ENCODE measurements around the gene NUP210. TPM values are rescaled to one million over a fixed set of nuclear protein-coding genes. Genes with fewer than 3 reads are reported as not detected.

Gene NUP210
- total and polyA plus RNA-seq, 2 of the 13 experiments (the other 11 are each of a cell fraction or from before 2014, with no cell fraction given), result 31.6 to 35.2 TPM

GRCh38 chr3:13301286-13301987 lies 118.7 kb downstream of the NUP210 start:
- 27% methylated on average over 12 of the region's 14 CpGs for WGBS (ENCODE audit: low lambda C conversion rate)
- ATAC-seq (peak; percentile 6; the same call in 1 of the 3 replicates), DNase-seq (ENCODE audit: low spot score) (peak; percentile 65), FAIRE-seq (no peak)
- Histone ChIP-seq H3K27me3 (ENCODE audit: control insufficient read depth in 1 of 2, insufficient read depth in 2 of 2, low read length in 2 of 2) (peaks cover 2 to 23% of the 10 kb centered on the region in 2 experiments; a peak in 4 of 5 replicates), H3K4me1 (ENCODE audit: insufficient read depth, low read length) (peaks cover 54% of the 10 kb centered on the region), H2AFZ (ENCODE audit: low read length) (no peak overlapping the region), H3K27ac (ENCODE audit: extremely low read length, insufficient read depth, low read length) (no peak overlapping the region), H3K4me2 (ENCODE audit: low read depth, low read length) (peak overlapping the region; percentile 5; the same call in 1 of the 2 replicates), H3K9me3 (ENCODE audit: low read length) (no peaks in the 10 kb centered on the region), H3K4me3 (replicated peaks in 1 of 3; ENCODE audit: insufficient read depth in 1 of 3, low read depth in 2 of 3, low read length in 3 of 3) (no peak overlapping the region), H3K9ac (ENCODE audit: insufficient read depth, low read depth, low read length) (no peak overlapping the region), H4K20me1 (ENCODE audit: insufficient read depth, low read length) (no peaks in the 10 kb centered on the region), H3K36me3 (replicated peaks in 1 of 2; ENCODE audit: control insufficient read depth in 1 of 2, insufficient read depth in 2 of 2, low read length in 2 of 2) (no peaks in the 10 kb centered on the region), H3K79me2 (ENCODE audit: insufficient read depth, low read length) (no peaks in the 10 kb centered on the region)
- POLR2A ChIA-PET, result no interaction called here
- BruUV-seq (replicated peaks), result no TSS peak
- in situ Hi-C loops (cut with HindIII; ENCODE audit: extremely low pct_ligation_motif_present, low pct_unique_long_range_greater_than_20kb), result loop anchor here (5.0 kb wide), 1 partner anchor 151 kb away; no protein-coding TSS in a partner anchor
- intact Hi-C loops (cut with micrococcal nuclease; ENCODE audit: unreplicated experiment), result loop anchor here (10.0 kb wide), 1 partner anchor 153 kb away; no protein-coding TSS in a partner anchor
- CTCF ChIA-PET (ENCODE audit: low intra/inter-chr PET ratio, low total read pairs), result interaction anchor here (1.2 kb wide), 1 partner anchor 152 kb away, joined by 3 read pairs; no protein-coding TSS in a partner anchor
- TF ChIP-seq MYC (CRISPR knock-in tag; IDR thresholded peaks at IDR 0.05; ENCODE audit: borderline replicate concordance) (no peak), FOSL2 (CRISPR knock-in tag; IDR thresholded peaks at IDR 0.05) (peak; percentile 92)

- BruUV-seq (replicated peaks), result no TSS peak
- Histone ChIP-seq H3K27ac (ENCODE audit: extremely low read length, insufficient read depth, low read length) (no peak overlapping the region), H3K79me2 (ENCODE audit: insufficient read depth, low read length) (no peaks in the 10 kb centered on the region), H4K20me1 (ENCODE audit: insufficient read depth, low read length) (no peaks in the 10 kb centered on the region), H3K4me2 (ENCODE audit: low read depth, low read length) (no peak overlapping the region), H3K36me3 (replicated peaks in 1 of 2; ENCODE audit: control insufficient read depth in 1 of 2, insufficient read depth in 2 of 2, low read length in 2 of 2) (no peaks in the 10 kb centered on the region), H3K9me3 (ENCODE audit: low read length) (no peaks in the 10 kb centered on the region), H3K4me3 (replicated peaks in 1 of 3; ENCODE audit: insufficient read depth in 1 of 3, low read depth in 2 of 3, low read length in 3 of 3) (no peak overlapping the region), H3K4me1 (ENCODE audit: insufficient read depth, low read length) (peaks cover 56% of the 10 kb centered on the region), H3K27me3 (ENCODE audit: control insufficient read depth in 1 of 2, insufficient read depth in 2 of 2, low read length in 2 of 2) (peaks cover 2 to 26% of the 10 kb centered on the region in 2 experiments; a peak in 4 of 5 replicates), H3K9ac (ENCODE audit: insufficient read depth, low read depth, low read length) (no peak overlapping the region), H2AFZ (ENCODE audit: low read length) (no peak overlapping the region)
- DNase-seq (ENCODE audit: low spot score) (no peak), FAIRE-seq (no peak), ATAC-seq (no peak)
- intact Hi-C loops (cut with micrococcal nuclease; ENCODE audit: unreplicated experiment) (loop anchor here (10.0 kb wide), 1 partner anchor 154 kb away; no protein-coding TSS in a partner anchor), in situ Hi-C loops (cut with HindIII; ENCODE audit: extremely low pct_ligation_motif_present, low pct_unique_long_range_greater_than_20kb) (loop anchor here (5.0 kb wide), 1 partner anchor 152 kb away; no protein-coding TSS in a partner anchor)
- CTCF ChIA-PET (ENCODE audit: low intra/inter-chr PET ratio, low total read pairs), result no interaction called here
- TF ChIP-seq ZNF629 (CRISPR knock-in tag; conservative IDR thresholded peaks at IDR 0.05) (peak; percentile 79), ZNF430 (CRISPR knock-in tag; IDR thresholded peaks at IDR 0.05) (no peak)
- WGBS (ENCODE audit: low lambda C conversion rate), result 34% methylated on average over 5 of the region's 5 CpGs
- POLR2A ChIA-PET, result no interaction called here
Measured at GRCh38 chr3:13300546-13301285, 119.4 kb downstream of the NUP210 start.

Measured in HepG2 (cell line).